ENCODE measurements around the gene NDUFA8.

The NDUFA8 gene

DNA sequence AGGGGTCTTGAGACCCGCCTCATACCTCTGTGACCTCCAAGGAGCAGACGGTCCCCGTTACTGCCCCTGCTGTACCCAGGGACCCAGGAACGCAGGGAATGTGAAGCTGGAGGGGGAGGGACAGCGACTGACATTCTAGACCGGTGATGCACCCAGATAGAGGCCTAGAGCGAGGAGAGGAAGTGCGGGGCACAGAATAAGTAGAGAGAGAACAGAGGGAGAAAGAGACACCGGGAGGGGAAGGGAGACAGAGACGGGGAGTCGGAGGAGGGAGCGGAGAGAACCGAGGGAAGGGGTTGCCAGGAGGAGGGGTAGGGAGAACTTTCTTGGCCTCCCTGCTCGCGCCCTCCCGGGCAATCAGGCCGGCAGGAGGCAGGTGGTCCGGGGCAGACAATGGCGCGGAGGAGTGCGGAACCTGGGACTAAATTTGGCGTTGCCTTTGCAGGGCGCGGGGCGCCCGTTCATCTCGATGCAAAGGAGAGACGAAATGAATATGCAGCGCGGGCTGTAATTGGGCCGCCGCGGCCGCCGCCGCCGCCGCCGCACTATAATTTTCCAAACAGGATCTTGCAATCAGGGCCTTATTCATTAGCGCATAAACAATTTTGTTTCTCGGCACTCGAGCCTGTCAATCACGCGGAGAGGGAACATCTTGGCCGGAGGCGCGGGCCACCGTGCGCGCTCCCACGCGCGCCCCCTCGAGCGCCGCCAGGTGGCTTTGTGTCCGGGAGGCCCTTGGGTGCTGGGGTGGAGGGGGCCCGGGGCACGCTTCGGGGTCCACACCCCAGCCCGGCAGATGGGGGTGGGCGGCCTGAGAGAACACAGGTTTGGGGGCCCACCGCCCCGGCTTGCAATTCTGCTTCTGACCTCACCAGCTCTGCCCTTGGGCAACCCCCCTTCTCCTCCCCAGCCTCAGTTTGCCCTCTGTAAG, 33.0 kb downstream of the NDUFA8 start:
- no peak overlapping the region for H3K27ac ChIP-seq
- no peak for TF ChIP-seq ZFX (IDR thresholded peaks at IDR 0.05)
- TF ChIP-seq, protein P1, sequence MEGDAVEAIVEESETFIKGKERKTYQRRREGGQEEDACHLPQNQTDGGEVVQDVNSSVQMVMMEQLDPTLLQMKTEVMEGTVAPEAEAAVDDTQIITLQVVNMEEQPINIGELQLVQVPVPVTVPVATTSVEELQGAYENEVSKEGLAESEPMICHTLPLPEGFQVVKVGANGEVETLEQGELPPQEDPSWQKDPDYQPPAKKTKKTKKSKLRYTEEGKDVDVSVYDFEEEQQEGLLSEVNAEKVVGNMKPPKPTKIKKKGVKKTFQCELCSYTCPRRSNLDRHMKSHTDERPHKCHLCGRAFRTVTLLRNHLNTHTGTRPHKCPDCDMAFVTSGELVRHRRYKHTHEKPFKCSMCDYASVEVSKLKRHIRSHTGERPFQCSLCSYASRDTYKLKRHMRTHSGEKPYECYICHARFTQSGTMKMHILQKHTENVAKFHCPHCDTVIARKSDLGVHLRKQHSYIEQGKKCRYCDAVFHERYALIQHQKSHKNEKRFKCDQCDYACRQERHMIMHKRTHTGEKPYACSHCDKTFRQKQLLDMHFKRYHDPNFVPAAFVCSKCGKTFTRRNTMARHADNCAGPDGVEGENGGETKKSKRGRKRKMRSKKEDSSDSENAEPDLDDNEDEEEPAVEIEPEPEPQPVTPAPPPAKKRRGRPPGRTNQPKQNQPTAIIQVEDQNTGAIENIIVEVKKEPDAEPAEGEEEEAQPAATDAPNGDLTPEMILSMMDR (conservative IDR thresholded peaks at IDR 0.05): no peak

DNA sequence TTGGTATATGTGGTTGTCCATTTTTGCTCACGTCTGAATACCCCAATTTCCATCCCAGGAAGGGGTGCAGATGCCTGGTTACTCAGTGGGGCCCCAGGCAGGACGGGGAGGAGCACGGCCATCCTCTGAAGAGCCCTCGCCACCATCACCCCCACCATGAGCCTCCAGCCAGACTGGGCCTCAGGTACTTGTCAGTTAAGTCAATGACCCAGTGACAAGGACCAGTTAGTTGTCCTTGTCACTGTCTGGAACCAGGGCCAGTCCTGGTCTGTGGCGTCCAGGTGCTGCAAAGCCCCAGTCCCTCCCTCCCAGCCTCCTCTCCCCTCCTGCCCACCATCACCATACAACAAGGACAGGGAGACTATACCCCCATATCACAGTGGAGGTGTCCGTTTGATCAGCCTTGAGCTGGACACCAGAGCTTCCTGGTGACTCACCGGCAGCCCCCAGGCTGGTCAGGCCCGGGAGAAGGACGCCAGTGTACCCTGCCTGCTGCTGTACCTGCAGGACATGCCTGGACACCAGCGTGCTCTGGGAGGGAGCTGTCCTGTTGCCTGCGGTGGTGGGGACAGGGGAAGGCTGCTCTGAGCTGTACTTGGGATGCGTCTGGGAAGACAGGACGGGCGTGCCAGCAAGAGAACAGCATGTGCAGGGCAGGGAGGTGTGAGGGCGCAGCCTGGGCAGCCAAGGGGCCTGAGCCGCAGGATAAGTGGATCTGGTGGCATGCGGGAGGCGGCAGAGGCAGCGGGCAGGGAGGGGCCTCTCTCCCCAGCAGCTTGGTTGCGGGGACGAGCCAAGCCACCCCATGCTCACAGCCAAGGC, 33.9 kb downstream of the NDUFA8 start:
- TF ChIP-seq, protein P1 (conservative IDR thresholded peaks at IDR 0.05): no peak; the same call in 1 of the 2 replicates
- H3K27ac ChIP-seq: no peak overlapping the region

DNA sequence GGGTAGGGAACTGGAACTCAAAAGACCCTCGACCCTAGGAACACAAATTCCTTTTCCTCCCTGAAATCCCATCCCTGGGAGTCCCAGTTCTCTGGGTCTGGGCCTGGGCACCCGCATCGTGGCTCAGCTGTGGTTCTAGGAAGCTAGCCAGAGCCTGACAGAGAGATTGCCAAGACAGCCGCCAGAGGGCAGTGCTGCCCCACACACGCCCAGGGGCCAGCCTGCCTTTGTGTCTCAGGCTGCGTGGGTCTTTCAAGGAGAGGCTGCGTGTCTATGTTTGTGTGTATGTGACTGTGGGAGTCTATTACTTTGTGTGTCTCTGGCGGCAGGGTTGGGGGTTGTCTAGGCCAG, 34.4 kb downstream of the NDUFA8 start:
- TF ChIP-seq, protein P1 (conservative IDR thresholded peaks at IDR 0.05): peak; percentile 96
- TF ChIP-seq ZFX (IDR thresholded peaks at IDR 0.05): no peak
- H3K27ac ChIP-seq: no peak overlapping the region

DNA sequence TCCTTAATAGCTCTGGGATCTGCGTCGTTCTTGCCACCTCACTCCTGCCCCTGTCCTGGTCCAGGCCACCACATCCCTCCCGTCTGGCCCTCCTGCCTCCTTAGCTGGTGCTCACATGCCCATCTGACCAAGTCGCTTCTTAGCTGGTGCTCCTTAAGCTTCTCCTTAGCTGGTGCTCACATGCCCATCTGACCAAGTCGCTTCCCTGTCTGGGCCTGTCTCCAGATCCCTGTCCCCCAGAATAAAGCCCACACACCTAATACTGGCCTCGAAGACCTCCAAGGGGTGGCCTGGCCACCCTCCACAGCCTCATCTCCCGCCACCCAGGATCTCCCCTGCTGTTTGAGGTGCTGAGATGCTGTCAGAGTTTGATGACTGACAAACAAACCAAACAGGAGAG, 35.1 kb downstream of the NDUFA8 start:
- TF ChIP-seq, protein P1 (conservative IDR thresholded peaks at IDR 0.05): no peak
- TF ChIP-seq ZFX (IDR thresholded peaks at IDR 0.05): no peak
- H3K27ac ChIP-seq: no peak overlapping the region

DNA sequence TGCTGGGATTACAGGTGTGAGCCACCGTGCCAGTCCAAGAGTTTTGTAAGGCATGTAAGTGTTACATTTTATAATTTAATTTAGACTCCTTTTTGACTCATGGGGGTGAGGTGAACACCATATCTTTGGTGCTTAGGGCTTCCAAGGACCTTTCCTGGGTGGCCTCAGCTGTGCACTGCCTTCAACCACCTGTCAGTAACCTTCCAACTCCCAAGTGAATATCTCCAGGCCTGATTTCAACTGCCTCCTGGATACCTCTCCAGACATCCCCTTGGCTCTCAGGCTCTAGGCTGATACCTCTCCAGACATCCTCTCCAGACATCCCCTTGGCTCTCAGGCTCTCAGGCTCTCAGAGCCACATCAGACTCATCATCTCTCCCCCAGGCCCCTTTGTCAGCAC, 35.5 kb downstream of the NDUFA8 start:
- no peak overlapping the region for H3K27ac ChIP-seq
- TF ChIP-seq, protein P1 (conservative IDR thresholded peaks at IDR 0.05): no peak
- TF ChIP-seq ZFX (IDR thresholded peaks at IDR 0.05): no peak

DNA sequence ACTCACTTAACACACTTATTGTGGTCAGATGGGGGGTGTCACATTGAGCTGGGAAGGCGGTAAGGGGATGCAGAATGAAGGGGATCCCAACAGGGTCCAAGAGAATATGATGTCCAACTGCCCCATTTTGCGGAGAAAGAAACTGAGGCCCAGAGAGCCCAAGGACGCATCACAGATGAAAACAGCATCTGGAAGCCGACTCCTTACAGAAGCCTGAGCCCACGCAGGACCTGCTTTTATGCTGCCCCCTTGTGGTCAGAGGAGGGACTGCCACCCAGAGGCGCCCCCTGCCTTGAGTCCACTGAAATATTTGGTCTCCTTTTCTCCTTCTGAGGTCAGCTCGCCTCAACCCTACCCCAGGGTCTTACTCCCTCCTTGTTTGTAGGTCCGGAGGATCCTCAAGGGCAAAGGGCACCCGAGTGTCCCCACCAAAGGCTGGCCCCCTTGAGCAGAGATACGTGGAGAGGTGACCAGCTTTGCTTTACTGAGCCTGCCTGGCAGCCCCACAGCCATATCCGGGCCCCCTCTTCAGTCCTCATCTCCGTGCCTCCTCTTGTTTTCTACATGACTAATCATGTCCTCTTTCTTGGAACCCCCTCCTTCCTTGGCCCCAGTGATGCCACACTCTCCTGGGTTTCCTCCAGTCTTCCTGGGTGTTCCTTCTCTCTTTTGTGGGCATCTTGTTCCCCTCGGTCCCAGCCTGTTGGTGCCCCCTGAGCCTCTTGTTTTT, 36.5 kb downstream of the NDUFA8 start:
- H3K27ac ChIP-seq: no peak overlapping the region
- TF ChIP-seq ZFX (IDR thresholded peaks at IDR 0.05): no peak
- TF ChIP-seq, protein P1 (conservative IDR thresholded peaks at IDR 0.05): peak; percentile 98

Measured in C4-2B (cell line).